Breast epithelium (tissue), 4 donors: ENCODE data around the gene SMARCA4. TPM values are rescaled to one million over a fixed set of nuclear protein-coding genes. Genes with fewer than 3 reads are reported as not detected.

Experiments used
- DNase-seq, 2 donors: peaks; one replicate each; pipeline ENCODE4 v3.0.0-alpha.2; 2019; ENCODE audit warnings: low spot score in 2 of 2
- H3K27ac ChIP-seq, 2 donors: fragments of 200-600 bp; sonication (generic) in 1 of 2; one replicate each; pipeline ENCODE4 v1.5.1; 2016 to 2019; ENCODE audit warnings: mild to moderate bottlenecking in 1 of 2
- H3K27me3 ChIP-seq, 2 donors: fragments of 200-600 bp; sonication (generic) in 1 of 2; one replicate each; pipeline versions ENCODE4 v1.5.1 to v1.6.0; 2017 to 2019; ENCODE audit warnings: control low read depth in 1 of 2, mild to moderate bottlenecking in 1 of 2
- H3K36me3 ChIP-seq: fragments of 200-600 bp; one replicate; pipeline ENCODE4 v1.5.1; 2019
- H3K4me1 ChIP-seq, 2 donors: fragments of 200-600 bp; sonication (generic); one replicate each; pipeline ENCODE4 v1.5.1; 2016 to 2019; ENCODE audit warnings: control low read depth in 1 of 2
- H3K4me3 ChIP-seq, 3 donors: fragments of 200-600 bp; sonication (generic); 1 replicate in 2 of 3; 2 replicates in 1 of 3; pipeline ENCODE4 v1.5.1; 2016 to 2019; ENCODE audit warnings: mild to moderate bottlenecking in 3 of 3, moderate library complexity in 2 of 3
- H3K9me3 ChIP-seq, 2 donors: fragments of 200-600 bp; sonication (generic) in 1 of 2; one replicate each; pipeline ENCODE4 v1.5.1; 2016 to 2019; ENCODE audit warnings: control low read depth in 1 of 2
- CTCF ChIP-seq, 3 donors: fragments of 450-650 bp; IDR thresholded peaks; one replicate each; pipeline ENCODE4 v1.5.1; 2016 to 2017; ENCODE audit warnings: antibody characterized with exemption in 3 of 3, mild to moderate bottlenecking in 3 of 3, moderate library complexity in 3 of 3
- POLR2A ChIP-seq: fragments of 450-650 bp; IDR thresholded peaks from one replicate; pipeline ENCODE4 v1.6.1; 2016; ENCODE audit warnings: antibody characterized with exemption, mild to moderate bottlenecking, moderate library complexity
- POLR2AphosphoS5 ChIP-seq, 3 donors: sonication (generic); formaldehyde crosslinking; IDR thresholded peaks; one replicate each; pipeline ENCODE4 v1.6.1; 2017; ENCODE audit warnings: antibody characterized with exemption in 3 of 3
- intact Hi-C: fragments of 100-400 bp; cut with DNase I; formaldehyde crosslinking; loops from one replicate; pipeline ENCODE4 v1.15.1; 2023; ENCODE audit warnings: low total_unique reads
- total RNA-seq, 3 donors: library from RNA; depleted of rRNA; stranded (reverse); fragments of >200 nt; gene quantifications; one replicate each; pipeline ENCODE4 v1.1.0, GENCODE V29; 2016

SMARCA4 gene
- total RNA-seq, 3 donors from 2014 or later: 36.8 to 78.3 (median 72.4) TPM

GRCh38 chr19:10915130-10916091 lies 45.4 kb upstream of the SMARCA4 start:
- TF ChIP-seq CTCF (IDR thresholded peaks at IDR 0.05) (no peak), POLR2A (no peak), POLR2AphosphoS5 (IDR thresholded peaks at IDR 0.05) (no peak)
- intact Hi-C loops: no loop called here
- Histone ChIP-seq H3K27ac (peak overlapping the region in 1 of 2 donors; percentile 52), H3K36me3 (no peaks in the 10 kb centered on the region), H3K4me1 (no peaks in the 10 kb centered on the region), H3K9me3 (no peaks in the 10 kb centered on the region), H3K4me3 (no peak overlapping the region), H3K27me3 (no peaks in the 10 kb centered on the region)
- no peak for DNase-seq

- TF ChIP-seq CTCF (IDR thresholded peaks at IDR 0.05) (no peak), POLR2AphosphoS5 (IDR thresholded peaks at IDR 0.05) (no peak), POLR2A (no peak)
- DNase-seq: no peak
- H3K4me1 ChIP-seq: no peaks in the 10 kb centered on the region
- no peak overlapping the region for H3K4me3 ChIP-seq
- no peaks in the 10 kb centered on the region for H3K27me3 ChIP-seq
- intact Hi-C loops: no loop called here
- H3K9me3 ChIP-seq: no peaks in the 10 kb centered on the region
- H3K36me3 ChIP-seq: no peaks in the 10 kb centered on the region
- H3K27ac ChIP-seq: no peak overlapping the region
Observed at GRCh38 chr19:10916602-10917001, 44.2 kb upstream of the SMARCA4 start.

DNA sequence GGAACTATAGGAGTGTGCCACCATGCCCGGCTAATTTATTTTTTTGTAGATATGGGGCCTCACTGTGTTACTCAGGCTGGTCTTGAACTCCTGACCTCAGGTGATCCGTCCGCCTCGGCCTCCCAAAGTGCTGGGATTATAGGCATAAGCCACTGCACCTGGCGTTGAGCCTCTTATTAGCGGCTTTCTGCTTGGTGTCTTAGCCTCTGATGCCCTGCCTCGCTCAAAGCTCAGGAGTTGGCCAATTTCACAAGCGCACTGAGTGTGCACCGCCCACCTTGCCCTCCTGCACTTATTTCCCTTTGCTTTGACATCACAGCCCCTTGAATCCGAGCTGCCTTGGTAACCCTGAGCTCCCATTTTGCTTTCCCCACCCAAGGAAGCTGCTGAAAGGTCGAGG lies 42.5 kb upstream of the SMARCA4 start:
- Histone ChIP-seq H3K9me3 (no peaks in the 10 kb centered on the region), H3K27me3 (no peaks in the 10 kb centered on the region), H3K36me3 (no peaks in the 10 kb centered on the region), H3K27ac (no peak overlapping the region), H3K4me3 (no peak overlapping the region), H3K4me1 (no peaks in the 10 kb centered on the region)
- DNase-seq: no peak
- no peak for TF ChIP-seq POLR2A
- no peak for TF ChIP-seq CTCF (IDR thresholded peaks at IDR 0.05)
- no peak for TF ChIP-seq POLR2AphosphoS5 (IDR thresholded peaks at IDR 0.05)
- intact Hi-C loops: no loop called here

DNA sequence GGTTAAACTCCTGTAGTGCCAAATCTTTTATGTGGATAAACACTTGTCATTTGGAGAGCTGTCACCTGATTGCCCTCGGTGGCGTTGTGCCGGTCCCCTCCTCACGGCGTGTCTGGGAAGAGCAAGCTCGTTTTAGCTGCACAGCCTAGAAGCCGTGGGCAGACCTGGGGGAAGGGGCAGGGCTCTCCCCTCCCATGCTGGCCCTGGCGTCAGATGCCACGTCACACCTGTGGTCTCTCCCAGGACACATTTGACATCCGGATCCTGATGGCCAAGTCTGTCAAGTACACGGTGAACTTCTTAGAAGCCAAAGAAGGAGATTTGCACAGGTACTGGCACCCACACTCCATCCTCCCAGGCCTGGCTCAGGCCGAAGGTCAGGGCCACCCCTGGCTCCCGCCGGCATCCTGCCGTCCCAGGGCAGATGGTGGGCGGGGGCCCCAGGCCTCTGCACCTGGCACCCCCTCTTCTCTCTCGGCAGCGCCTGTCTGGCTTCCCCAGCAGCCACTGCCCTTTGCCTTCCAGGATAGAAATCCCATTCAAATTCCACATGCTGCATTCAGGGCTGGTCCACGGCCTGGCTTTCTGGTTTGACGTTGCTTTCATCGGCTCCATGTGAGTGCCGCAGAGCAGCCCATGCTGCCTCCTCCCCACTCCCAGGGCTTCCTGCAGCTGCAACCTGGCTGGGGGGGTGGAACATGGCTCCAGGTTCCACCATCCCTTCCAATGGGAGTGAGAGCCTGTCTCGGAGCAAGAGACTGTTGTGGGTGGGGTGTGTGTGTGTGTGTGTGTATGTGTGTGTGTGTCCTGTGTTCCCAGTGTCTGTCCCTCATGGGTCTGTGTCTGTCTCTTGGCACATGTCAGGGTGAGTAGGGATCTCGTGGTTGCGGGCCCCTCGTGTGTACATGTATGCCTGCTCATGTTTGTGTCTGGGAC lies 41.2 kb upstream of the SMARCA4 start:
- Histone ChIP-seq H3K9me3 (no peaks in the 10 kb centered on the region), H3K27ac (no peak overlapping the region), H3K4me1 (no peaks in the 10 kb centered on the region), H3K27me3 (no peaks in the 10 kb centered on the region), H3K36me3 (no peaks in the 10 kb centered on the region), H3K4me3 (no peak overlapping the region)
- no peak for DNase-seq
- TF ChIP-seq POLR2A (no peak), POLR2AphosphoS5 (IDR thresholded peaks at IDR 0.05) (no peak), CTCF (IDR thresholded peaks at IDR 0.05) (no peak)
- intact Hi-C loops: no loop called here
